ENCODE results near the gene LMNB1.

DNA sequence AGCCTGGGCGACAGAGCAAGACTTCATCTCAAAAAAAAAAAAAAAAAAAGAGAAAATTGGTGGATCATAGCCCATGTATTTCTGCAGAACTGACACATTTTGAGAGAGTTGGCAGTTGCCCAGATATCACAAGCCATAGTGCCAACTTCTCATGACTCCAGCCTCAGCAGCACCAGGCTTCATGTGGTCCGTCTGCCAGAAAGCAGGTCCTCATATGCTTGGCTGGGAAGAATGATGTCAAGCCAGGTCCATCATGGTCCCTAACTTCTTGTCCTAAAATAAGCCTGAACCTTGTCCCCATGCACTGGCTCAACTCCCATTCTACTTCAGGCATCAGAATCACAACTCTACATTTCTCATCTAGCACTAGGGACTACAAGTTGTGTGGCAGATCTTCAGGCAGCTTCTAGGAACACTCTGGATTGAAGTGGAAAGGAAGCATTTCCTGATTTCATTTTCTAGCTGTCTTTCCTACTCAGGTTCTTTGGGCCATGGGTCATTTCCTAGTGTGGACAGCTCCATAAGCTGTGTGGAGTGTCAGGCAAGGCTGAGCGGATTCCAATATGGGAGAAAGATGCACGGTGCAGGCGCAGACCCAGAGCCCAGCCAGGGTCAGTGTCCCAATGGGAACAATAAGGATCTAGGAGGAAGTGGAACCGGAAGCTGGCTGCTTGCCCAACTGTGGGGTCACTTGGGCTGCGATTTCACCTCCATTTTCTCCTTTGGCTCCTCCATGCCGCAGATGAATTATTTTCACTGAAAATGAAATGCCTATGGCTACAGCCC, 90.1 kb downstream of the LMNB1 start:
- TF ChIP-seq, protein P1, sequence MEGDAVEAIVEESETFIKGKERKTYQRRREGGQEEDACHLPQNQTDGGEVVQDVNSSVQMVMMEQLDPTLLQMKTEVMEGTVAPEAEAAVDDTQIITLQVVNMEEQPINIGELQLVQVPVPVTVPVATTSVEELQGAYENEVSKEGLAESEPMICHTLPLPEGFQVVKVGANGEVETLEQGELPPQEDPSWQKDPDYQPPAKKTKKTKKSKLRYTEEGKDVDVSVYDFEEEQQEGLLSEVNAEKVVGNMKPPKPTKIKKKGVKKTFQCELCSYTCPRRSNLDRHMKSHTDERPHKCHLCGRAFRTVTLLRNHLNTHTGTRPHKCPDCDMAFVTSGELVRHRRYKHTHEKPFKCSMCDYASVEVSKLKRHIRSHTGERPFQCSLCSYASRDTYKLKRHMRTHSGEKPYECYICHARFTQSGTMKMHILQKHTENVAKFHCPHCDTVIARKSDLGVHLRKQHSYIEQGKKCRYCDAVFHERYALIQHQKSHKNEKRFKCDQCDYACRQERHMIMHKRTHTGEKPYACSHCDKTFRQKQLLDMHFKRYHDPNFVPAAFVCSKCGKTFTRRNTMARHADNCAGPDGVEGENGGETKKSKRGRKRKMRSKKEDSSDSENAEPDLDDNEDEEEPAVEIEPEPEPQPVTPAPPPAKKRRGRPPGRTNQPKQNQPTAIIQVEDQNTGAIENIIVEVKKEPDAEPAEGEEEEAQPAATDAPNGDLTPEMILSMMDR (optimal IDR thresholded peaks at IDR 0.05 in 1 of 3, IDR thresholded peaks at IDR 0.05 in 1 of 3, conservative IDR thresholded peaks at IDR 0.05 in 1 of 3; ENCODE audit: extremely low read depth in 1 of 3, insufficient read depth in 2 of 3, low read length in 3 of 3): no peak
- no peak for TF ChIP-seq EZH2 (IDR thresholded peaks at IDR 0.05; ENCODE audit: low read length)

All from keratinocyte (primary cell).